ENCODE data around the gene TMEM60. TPM values are rescaled to one million over a fixed set of nuclear protein-coding genes. Genes with fewer than 3 reads are reported as not detected.

The TMEM60 gene
- total RNA-seq, 2 experiments from 2014 or later: 19.2 to 29.7 TPM

- CTCF ChIA-PET (ENCODE audit: unreplicated experiment): no interaction called here
- H3K4me2 ChIP-seq (ENCODE audit: low read length): 0 out of 2 replicates have a peak overlapping the region, but pooled peaks have one; percentile 31
- H3K9me2 ChIP-seq (ENCODE audit: insufficient read depth, low read length): no peaks in the 10 kb centered on the region
- intact Hi-C loops (cut with micrococcal nuclease; ENCODE audit: unreplicated experiment): no loop called here
- peaks cover 18% of the 10 kb centered on the region for H3K36me3 ChIP-seq (ENCODE audit: insufficient read depth, low read length)
- no peak overlapping the region for H3K27ac ChIP-seq (ENCODE audit: low read depth, low read length, poor library complexity, severe bottlenecking)
- BruUV-seq (replicated peaks): no TSS peak
- POLR2A ChIA-PET: interaction anchor here (1.8 to 3.7 kb wide), 3 partner anchors 8 to 73 kb away, joined by 6 to 21 read pairs (median 19); no protein-coding TSS in a partner anchor
- H2AFZ ChIP-seq (ENCODE audit: low read length): no peak overlapping the region
- TF ChIP-seq EZH2phosphoT487 (IDR thresholded peaks at IDR 0.05; ENCODE audit: borderline replicate concordance, low read depth, low read length): no peak
- TF ChIP-seq, protein P1, sequence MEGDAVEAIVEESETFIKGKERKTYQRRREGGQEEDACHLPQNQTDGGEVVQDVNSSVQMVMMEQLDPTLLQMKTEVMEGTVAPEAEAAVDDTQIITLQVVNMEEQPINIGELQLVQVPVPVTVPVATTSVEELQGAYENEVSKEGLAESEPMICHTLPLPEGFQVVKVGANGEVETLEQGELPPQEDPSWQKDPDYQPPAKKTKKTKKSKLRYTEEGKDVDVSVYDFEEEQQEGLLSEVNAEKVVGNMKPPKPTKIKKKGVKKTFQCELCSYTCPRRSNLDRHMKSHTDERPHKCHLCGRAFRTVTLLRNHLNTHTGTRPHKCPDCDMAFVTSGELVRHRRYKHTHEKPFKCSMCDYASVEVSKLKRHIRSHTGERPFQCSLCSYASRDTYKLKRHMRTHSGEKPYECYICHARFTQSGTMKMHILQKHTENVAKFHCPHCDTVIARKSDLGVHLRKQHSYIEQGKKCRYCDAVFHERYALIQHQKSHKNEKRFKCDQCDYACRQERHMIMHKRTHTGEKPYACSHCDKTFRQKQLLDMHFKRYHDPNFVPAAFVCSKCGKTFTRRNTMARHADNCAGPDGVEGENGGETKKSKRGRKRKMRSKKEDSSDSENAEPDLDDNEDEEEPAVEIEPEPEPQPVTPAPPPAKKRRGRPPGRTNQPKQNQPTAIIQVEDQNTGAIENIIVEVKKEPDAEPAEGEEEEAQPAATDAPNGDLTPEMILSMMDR (conservative IDR thresholded peaks at IDR 0.05; ENCODE audit: low read length): no peak
- 0 out of 2 replicates have a peak, but pooled peaks cover 5% of the 10 kb centered on the region for H4K20me1 ChIP-seq (ENCODE audit: insufficient read depth, low read length)
- no peak overlapping the region for H3K4me3 ChIP-seq (ENCODE audit: low read depth, low read length, poor library complexity, severe bottlenecking)
- H3K9me3 ChIP-seq (ENCODE audit: low read length): peaks cover 2% of the 10 kb centered on the region; the same call in 1 of the 2 replicates
- peaks cover 98% of the 10 kb centered on the region for H3K79me2 ChIP-seq (ENCODE audit: insufficient read depth, low read depth, low read length)
- no peak for DNase-seq (ENCODE audit: low spot score)
- H3K4me1 ChIP-seq (ENCODE audit: insufficient read depth, low read length, poor library complexity, severe bottlenecking): peaks cover 70% of the 10 kb centered on the region
Observed at GRCh38 chr7:77833136-77833535, 34.9 kb upstream of the TMEM60 start.

DNA sequence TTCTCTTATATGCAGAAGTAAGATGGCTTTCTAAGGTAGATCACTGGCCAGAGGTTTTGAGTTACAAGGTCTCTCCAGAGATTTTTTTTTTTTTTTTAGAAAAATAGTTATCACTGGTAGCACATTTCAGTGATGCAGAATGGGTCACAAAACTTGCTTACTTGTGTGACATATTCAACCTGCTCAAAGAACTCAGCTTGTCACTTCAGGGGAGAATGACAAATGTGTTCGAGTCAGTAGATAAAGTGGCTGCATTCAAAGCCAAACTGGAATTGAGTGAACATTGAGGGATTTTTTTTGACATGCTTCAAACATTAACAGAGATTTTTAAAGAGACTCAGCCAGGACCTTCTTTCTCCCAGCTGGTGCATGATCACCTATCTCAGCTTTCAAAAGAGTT, 33.7 kb upstream of the TMEM60 start:
- no TSS peak for BruUV-seq (replicated peaks)
- TF ChIP-seq, protein P1 (conservative IDR thresholded peaks at IDR 0.05; ENCODE audit: low read length): no peak
- no peak for TF ChIP-seq EZH2phosphoT487 (IDR thresholded peaks at IDR 0.05; ENCODE audit: borderline replicate concordance, low read depth, low read length)
- Histone ChIP-seq H3K9me2 (ENCODE audit: insufficient read depth, low read length) (no peaks in the 10 kb centered on the region), H3K4me2 (ENCODE audit: low read length) (no peak overlapping the region), H3K4me3 (ENCODE audit: low read depth, low read length, poor library complexity, severe bottlenecking) (no peak overlapping the region), H4K20me1 (ENCODE audit: insufficient read depth, low read length) (0 out of 2 replicates have a peak, but pooled peaks cover 5% of the 10 kb centered on the region), H3K36me3 (ENCODE audit: insufficient read depth, low read length) (peaks cover 27% of the 10 kb centered on the region), H3K4me1 (ENCODE audit: insufficient read depth, low read length, poor library complexity, severe bottlenecking) (peaks cover 71% of the 10 kb centered on the region), H3K9me3 (ENCODE audit: low read length) (peaks cover 6% of the 10 kb centered on the region; the same call in 1 of the 2 replicates), H3K27ac (ENCODE audit: low read depth, low read length, poor library complexity, severe bottlenecking) (no peak overlapping the region), H3K79me2 (ENCODE audit: insufficient read depth, low read depth, low read length) (peaks cover 98% of the 10 kb centered on the region), H2AFZ (ENCODE audit: low read length) (no peak overlapping the region)
- CTCF ChIA-PET (ENCODE audit: unreplicated experiment): no interaction called here
- no peak for DNase-seq (ENCODE audit: low spot score)
- POLR2A ChIA-PET: interaction anchor here (0.7 to 3.7 kb wide), 3 partner anchors 11 to 42 kb away, joined by 3 to 19 read pairs (median 4); no protein-coding TSS in a partner anchor
- intact Hi-C loops (cut with micrococcal nuclease; ENCODE audit: unreplicated experiment): no loop called here

DNA sequence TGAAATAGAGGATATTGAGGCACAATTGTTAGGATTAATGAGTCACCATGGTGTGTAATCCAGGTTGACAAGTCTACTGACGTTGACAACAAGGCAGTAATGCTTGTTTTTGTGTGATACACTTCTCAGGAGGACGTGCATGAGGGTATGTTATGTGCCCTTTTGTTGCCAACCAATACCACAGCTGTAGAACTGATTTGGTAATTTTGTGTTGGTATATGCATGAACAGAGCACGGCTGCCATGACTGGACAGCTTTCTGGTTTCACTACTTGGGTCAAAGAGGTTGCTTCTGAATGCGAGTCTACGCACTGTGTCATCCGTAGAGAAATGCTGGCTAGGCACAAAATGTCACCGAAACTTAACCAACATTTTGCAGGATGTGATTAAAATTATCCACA, 33.2 kb upstream of the TMEM60 start:
- ChIA-PET POLR2A (interaction anchor here (0.7 to 1.0 kb wide), 2 partner anchors 32 to 42 kb away, joined by 3 to 4 read pairs; no protein-coding TSS in a partner anchor), CTCF (ENCODE audit: unreplicated experiment) (no interaction called here)
- Histone ChIP-seq H3K4me3 (ENCODE audit: low read depth, low read length, poor library complexity, severe bottlenecking) (no peak overlapping the region), H3K4me2 (ENCODE audit: low read length) (peak overlapping the region; percentile 3; the same call in 1 of the 2 replicates), H3K4me1 (ENCODE audit: insufficient read depth, low read length, poor library complexity, severe bottlenecking) (peaks cover 76% of the 10 kb centered on the region), H3K79me2 (ENCODE audit: insufficient read depth, low read depth, low read length) (peaks cover 98% of the 10 kb centered on the region), H2AFZ (ENCODE audit: low read length) (no peak overlapping the region), H3K9me2 (ENCODE audit: insufficient read depth, low read length) (no peaks in the 10 kb centered on the region), H3K9me3 (ENCODE audit: low read length) (peaks cover 11% of the 10 kb centered on the region; the same call in 1 of the 2 replicates), H3K27ac (ENCODE audit: low read depth, low read length, poor library complexity, severe bottlenecking) (peak overlapping the region; percentile 15), H3K36me3 (ENCODE audit: insufficient read depth, low read length) (peaks cover 31% of the 10 kb centered on the region), H4K20me1 (ENCODE audit: insufficient read depth, low read length) (0 out of 2 replicates have a peak, but pooled peaks cover 5% of the 10 kb centered on the region)
- no peak for DNase-seq (ENCODE audit: low spot score)
- TF ChIP-seq, protein P1 (conservative IDR thresholded peaks at IDR 0.05; ENCODE audit: low read length): no peak
- no peak for TF ChIP-seq EZH2phosphoT487 (IDR thresholded peaks at IDR 0.05; ENCODE audit: borderline replicate concordance, low read depth, low read length)
- intact Hi-C loops (cut with micrococcal nuclease; ENCODE audit: unreplicated experiment): no loop called here
- no TSS peak for BruUV-seq (replicated peaks)

Data from OCI-LY7 (cell line).